ENCODE results near the gene IP6K1.

Gene IP6K1

DNA sequence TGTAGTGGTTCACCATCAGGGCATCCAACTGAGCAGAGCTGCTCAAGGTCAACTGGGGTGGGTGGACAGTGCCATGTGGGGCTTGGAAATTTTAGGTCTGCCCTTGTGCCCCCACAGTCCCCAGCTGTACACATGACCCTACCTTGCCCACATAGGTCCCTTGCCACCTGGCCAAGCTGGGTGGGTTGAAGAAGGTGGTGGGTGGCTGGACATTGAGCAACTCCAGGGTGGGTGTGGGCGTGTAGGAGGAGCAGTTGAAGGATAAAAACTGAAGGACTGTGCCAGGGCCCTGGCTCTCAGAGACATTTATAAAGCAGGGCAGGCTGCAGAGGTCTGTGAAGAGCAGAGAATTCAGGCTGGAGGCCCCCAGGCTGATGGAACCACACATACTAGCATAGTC lies 12.8 kb upstream of the IP6K1 start:
- TF ChIP-seq, protein P1, sequence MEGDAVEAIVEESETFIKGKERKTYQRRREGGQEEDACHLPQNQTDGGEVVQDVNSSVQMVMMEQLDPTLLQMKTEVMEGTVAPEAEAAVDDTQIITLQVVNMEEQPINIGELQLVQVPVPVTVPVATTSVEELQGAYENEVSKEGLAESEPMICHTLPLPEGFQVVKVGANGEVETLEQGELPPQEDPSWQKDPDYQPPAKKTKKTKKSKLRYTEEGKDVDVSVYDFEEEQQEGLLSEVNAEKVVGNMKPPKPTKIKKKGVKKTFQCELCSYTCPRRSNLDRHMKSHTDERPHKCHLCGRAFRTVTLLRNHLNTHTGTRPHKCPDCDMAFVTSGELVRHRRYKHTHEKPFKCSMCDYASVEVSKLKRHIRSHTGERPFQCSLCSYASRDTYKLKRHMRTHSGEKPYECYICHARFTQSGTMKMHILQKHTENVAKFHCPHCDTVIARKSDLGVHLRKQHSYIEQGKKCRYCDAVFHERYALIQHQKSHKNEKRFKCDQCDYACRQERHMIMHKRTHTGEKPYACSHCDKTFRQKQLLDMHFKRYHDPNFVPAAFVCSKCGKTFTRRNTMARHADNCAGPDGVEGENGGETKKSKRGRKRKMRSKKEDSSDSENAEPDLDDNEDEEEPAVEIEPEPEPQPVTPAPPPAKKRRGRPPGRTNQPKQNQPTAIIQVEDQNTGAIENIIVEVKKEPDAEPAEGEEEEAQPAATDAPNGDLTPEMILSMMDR (IDR thresholded peaks at IDR 0.05): no peak
- H3K4me1 ChIP-seq: peaks cover 7 to 18% (median 10%) of the 10 kb centered on the region in 4 donors
- no peaks in the 10 kb centered on the region for H3K36me3 ChIP-seq
- no peaks in the 10 kb centered on the region for H3K9me3 ChIP-seq
- no peaks in the 10 kb centered on the region for H3K27me3 ChIP-seq
- intact Hi-C loops (cut with DNase I; ENCODE audit: low total_unique reads): no loop called here
- DNase-seq: no peak
- H3K27ac ChIP-seq: peak overlapping the region; percentile 34 to 36
- no peak overlapping the region for H3K4me3 ChIP-seq

DNA sequence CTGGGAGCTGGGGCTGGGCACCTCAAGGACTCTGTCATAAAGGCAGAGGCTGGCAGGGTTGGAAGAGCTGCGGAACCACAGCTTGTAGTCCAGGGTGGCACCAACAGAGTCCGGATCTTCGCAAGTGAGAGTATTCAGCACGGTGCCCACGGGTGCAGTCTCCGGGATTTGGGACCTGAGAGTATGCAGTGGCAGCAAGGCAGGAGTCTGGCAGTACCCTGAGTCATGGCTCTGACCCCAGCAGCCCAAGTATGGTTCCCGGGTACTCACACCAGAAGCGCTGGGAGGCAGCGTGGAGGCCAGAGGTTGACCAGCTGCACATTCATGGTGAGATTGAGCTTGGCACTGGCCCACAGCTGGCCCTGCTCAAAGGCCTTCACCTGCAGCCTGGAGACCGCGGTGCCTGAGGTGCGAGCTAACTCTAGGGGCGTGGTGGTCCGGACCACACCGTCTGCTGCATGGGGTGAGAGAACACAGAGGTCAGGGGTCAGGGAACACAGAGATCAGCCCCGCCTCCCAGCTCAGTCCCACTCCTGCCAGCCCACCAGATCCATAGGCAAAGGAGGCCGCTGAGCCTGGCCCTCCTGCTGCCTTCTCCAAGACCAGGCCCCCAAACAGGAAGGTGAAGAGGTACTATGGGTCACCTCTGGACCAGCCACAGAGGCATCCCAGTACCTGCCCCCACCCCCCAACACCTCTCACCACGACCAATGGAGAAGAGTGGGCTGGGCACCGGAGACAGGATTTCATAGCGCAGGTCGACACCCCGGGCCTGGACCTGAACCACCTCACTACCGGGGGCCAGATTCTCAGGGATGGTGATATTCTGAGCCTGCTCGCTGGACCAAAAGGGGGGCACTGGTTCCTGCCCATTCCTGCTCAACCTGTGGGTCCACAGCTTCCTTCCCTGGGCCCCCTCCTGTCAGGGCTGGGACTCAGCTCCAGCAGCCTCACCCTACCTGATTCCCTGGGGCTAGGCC lies 8.9 kb upstream of the IP6K1 start:
- no peak for DNase-seq
- peaks cover 0 to 11% (median 4%) of the 10 kb centered on the region in 4 donors for H3K4me1 ChIP-seq
- no peak overlapping the region for H3K4me3 ChIP-seq
- no peaks in the 10 kb centered on the region for H3K9me3 ChIP-seq
- H3K36me3 ChIP-seq: no peaks in the 10 kb centered on the region
- H3K27ac ChIP-seq: no peak overlapping the region
- TF ChIP-seq, protein P1 (IDR thresholded peaks at IDR 0.05): no peak
- no peaks in the 10 kb centered on the region for H3K27me3 ChIP-seq
- intact Hi-C loops (cut with DNase I; ENCODE audit: low total_unique reads): no loop called here

DNA sequence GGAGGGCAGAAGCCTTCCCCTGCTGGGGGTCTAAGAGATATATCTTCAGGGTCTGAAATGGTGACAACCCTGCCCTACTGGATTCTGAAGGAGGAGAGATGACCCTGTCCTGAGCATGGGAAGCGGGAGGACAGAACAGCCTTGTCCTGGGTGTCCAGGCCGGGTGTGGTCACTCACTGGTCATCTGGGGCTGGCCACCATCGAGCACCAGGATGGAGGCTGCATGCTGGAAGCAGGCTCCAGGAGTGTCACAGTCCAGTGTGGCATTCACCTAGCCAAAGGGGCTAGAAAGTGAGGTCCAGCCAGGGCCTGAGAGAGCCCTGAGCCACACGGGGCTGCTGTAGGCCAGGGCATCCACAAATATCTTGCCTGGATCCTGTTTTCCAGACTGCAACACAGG lies 8.1 kb upstream of the IP6K1 start:
- intact Hi-C loops (cut with DNase I; ENCODE audit: low total_unique reads): no loop called here
- Histone ChIP-seq H3K27me3 (no peaks in the 10 kb centered on the region), H3K4me1 (peaks cover 0 to 3% (median under 1%) of the 10 kb centered on the region in 4 donors), H3K27ac (no peak overlapping the region), H3K36me3 (no peaks in the 10 kb centered on the region), H3K9me3 (no peaks in the 10 kb centered on the region), H3K4me3 (no peak overlapping the region)
- TF ChIP-seq, protein P1 (IDR thresholded peaks at IDR 0.05): no peak
- DNase-seq: peak in 1 of 2 donors; percentile 1

DNA sequence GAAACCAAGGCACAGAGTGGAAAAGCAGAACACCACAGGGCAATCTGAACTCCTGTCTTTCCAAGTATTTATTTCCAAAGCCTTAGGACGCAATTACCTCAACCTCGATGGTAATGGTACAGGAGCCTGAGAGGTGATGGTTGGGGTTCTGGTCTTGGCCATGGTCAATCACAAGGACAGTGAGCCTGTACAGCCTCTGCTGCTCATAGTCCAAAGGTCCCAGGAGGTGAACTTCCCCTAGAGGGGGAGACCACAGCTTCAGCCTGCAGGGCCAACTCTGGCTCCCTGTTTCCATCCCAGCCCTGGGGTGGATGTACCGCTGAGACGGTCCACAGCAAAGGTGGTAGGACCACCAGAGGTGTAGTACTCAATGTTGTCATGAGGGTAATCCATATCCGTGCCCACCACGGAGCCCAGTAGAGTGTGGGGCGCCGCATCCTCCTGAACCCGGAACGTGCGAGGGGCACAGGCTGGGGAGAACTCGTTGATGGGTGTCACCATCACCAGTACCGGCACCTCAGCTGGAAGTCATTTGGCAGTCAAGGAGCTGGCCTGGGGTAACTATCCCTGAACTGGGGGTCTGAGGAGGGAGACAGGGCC lies 7.2 kb upstream of the IP6K1 start:
- DNase-seq: peak in 1 of 2 donors; percentile 59
- Histone ChIP-seq H3K4me3 (no peak overlapping the region), H3K36me3 (no peaks in the 10 kb centered on the region), H3K4me1 (no peaks in the 10 kb centered on the region), H3K27ac (no peak overlapping the region), H3K9me3 (no peaks in the 10 kb centered on the region), H3K27me3 (no peaks in the 10 kb centered on the region)
- TF ChIP-seq, protein P1 (IDR thresholded peaks at IDR 0.05): no peak
- intact Hi-C loops (cut with DNase I; ENCODE audit: low total_unique reads): no loop called here

DNA sequence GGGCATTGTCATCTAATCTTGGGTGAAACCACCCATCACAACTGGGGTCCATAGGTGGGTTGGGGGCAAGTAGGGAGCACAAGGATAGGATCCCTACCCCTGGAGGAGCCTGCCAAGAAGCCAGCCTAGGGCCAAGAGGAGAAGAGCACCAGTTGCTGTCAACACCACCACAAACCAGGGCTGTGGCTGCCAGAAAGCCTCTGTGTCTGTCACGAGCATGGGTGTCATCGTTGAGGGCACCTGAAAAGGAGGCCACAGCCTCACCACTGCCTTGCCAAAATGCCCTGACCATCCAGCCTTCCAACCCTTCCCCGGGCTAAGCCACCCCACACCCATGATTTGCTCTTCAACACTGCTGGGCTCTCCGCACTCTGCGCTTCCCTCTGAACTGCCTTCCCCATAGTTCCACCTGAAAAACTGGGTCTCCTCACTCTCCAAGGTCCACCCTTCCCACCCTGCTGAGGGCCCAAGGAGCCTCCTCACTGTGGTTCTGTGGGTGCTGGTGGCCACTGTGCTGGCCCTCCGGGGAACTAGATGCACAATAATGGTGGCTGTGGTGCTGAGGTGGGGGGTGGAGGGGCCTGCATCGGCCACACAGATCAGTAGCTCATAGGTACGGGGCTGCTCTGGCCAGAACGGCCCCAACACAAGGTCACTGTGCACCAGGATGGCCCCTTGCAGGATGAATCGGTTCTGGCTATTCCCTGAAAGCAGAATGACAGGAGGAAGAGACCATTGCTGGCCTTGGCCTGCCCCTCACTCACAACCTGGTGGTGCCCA lies 6.2 kb upstream of the IP6K1 start:
- no peaks in the 10 kb centered on the region for H3K36me3 ChIP-seq
- intact Hi-C loops (cut with DNase I; ENCODE audit: low total_unique reads): no loop called here

More for the DNA sequence above, 6.2 kb upstream of the IP6K1 start:
- Histone ChIP-seq H3K4me1 (no peaks in the 10 kb centered on the region), H3K27me3 (no peaks in the 10 kb centered on the region), H3K9me3 (no peaks in the 10 kb centered on the region), H3K4me3 (no peak overlapping the region), H3K27ac (no peak overlapping the region)
- TF ChIP-seq, protein P1 (IDR thresholded peaks at IDR 0.05): no peak
- peak in 1 of 2 donors; percentile 58 for DNase-seq
